ENCODE results near the gene AGK.

GRCh38 chr7:141693082-141693481, 141.9 kb downstream of the AGK start:
- TF ChIP-seq EZH2 (IDR thresholded peaks at IDR 0.05; ENCODE audit: insufficient read depth, poor library complexity, severe bottlenecking) (no peak), EZH2phosphoT487 (IDR thresholded peaks at IDR 0.05; ENCODE audit: insufficient read depth, low read depth) (no peak)
